Jurkat, Clone E6-1 (cell line): ENCODE data around the gene CAMTA1.

Source experiments
- DNase-seq: peaks from one replicate; pipeline ENCODE4 v3.0.0-alpha.2; 2011; ENCODE audit warnings: low read depth, low spot score
- H3K4me3 ChIP-seq: 2 replicates; pipeline ENCODE4 v1.5.1; 2011; ENCODE audit warnings: mild to moderate bottlenecking, low read length, control low read depth, moderate library complexity

CAMTA1 gene

DNA sequence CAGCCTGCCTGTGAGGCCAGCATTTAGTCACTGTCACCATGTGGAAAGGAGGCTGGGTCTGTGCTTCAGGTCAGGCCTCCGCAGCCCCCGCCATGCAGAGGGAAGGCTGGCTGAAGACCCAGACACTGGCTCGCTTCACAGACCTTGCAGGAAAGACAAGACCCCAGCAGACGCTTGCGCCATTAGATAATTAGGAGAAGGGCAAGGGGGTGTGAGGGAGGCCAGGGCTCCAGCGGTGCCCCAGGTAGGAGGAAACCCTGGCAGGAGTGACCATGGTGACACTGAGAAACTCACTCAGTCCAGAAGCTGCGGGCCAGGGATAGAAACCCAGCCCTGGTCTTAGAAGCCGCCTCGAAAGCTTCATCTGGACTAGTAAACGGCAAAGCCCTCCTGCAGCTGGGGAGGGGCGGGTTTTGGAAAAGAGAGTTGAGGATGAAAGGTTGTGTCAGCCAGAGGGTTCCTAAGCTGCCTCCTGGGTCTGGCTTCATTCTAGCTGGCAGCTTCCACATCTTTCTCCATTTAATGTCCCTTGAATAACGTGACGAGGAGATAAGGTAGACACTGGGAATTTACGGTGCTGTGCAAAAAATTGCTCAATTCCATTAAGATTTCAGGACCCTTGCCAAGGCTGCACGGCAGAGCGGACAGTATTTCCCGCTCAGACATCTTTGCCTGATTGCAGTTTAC, 691.8 kb downstream of the CAMTA1 start:
- no peak overlapping the region for H3K4me3 ChIP-seq
- DNase-seq, result no peak

DNA sequence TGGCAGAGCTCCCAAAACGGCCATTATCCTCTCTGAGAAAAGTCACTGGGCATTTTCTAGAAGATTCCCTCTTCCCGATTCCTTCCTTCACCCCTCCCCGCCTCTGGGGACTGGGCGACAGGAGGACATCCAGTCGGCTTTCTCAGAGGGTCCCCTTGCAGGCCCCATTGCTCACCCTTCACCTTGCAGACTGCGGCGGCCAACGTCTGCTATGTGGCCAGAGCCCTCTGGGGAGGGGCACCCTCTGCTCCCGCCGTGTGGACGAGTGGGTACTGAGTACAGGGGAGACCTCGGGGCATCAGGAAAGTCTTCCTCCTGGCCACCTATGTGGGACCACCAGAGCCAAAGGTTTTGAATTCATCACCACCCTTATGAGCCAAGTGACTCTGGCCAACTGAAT, 692.3 kb downstream of the CAMTA1 start:
- no peak for DNase-seq
- no peak overlapping the region for H3K4me3 ChIP-seq

DNA sequence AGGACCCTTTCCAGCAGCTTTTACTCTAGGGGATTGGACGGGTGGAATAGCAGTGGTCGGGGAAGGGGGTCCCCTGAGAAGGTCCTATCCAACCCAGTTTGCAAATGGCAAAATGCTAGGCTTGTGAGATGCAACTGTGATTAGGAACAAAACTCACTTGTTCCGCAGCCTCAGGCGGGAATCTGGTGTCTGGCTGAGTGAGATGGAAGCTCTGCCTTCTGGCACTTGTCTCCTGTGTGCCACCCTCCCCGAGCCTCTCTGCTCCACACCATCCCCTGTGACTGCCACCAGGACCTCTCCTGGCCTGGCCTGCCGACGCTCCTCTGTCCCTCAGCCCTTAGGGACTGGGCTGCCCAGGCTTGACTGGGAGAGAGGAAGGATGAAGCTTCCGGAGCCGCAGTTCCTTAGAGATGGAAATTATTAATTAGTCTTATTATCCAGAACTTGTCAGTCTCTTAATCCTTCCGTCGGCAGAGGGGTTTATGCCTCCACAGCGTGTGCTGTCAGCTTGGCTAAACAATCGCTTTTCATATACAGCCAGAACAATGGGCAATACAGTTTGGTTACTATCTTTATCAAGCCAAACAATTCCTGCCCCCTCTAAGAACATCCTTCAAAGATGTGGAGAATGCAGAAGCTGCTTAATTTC, 693.0 kb downstream of the CAMTA1 start:
- H3K4me3 ChIP-seq, result no peak overlapping the region
- DNase-seq, result no peak

DNA sequence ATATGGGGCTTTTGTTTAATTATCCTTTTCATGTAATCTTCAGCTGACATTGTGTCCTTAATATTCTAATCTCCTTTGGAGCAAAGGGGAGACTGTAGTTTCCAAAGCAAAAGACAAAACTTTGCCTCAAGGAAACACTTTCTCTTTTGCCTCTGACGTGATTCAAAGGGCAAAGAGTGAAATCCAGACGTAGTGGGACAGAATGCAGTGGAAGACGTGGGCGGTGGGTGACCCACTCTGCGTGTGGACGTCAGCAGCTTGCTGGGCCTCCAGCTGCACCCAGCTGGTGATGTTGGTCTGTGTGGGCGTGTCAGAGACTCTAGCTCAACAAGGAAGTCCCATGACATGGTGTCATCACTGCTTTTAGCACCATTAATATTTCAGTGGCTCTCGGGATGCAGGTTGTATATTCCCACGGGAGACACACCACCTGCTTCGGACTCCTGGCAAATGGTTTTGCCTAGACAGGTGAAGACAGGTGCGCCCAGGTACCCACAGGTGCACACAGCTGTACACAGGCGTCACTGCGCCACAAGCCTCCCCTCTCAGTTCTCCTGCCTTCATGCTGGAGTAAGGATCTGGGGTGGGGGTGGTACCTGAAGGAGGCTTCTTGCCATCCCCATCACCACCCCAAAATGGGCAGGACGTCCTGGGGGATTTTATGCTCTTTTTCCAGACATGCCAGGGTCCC, 693.7 kb downstream of the CAMTA1 start:
- no peak for DNase-seq

DNA sequence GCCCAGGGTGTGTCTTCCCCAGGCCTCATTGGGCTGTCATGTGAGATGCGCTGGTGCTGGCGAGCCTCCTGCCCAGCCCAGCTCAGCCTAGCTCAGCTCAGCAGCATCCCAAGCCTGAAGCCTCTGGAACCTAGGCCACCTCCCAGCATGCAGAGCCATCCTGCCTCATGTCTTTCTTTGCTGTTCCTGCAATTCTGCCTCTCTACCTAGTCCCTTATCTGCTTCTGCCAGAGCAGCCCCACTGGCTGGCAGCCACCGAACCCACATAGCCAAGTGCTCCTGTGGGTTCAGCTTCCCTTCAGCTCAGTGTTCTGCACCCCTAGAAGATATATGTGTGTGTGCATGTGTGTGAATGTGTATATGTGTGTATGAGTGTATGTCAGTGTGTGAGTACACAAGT, 694.3 kb downstream of the CAMTA1 start:
- DNase-seq, result no peak
- no peak overlapping the region for H3K4me3 ChIP-seq

More for the DNA sequence above, 693.7 kb downstream of the CAMTA1 start:
- H3K4me3 ChIP-seq, result no peak overlapping the region

DNA sequence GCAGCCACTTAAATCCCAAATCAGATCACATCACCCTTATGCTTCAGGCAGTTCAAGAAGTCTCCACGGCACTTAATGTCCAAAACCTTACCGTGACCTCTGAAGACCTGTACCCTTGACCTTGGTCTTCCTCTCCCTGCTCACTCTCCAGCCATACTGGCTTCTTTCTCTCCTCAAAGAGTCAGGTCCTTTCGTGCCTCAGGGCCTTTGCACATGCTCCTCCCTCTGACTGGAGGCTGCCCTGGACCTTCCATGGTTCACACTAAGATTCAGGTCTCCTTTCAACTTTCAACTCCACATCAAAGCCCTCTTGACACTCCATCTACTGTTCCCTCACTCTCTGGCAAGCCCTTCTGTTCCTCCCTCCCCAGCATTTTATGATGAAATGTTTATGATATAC, 695.9 kb downstream of the CAMTA1 start:
- no peak overlapping the region for H3K4me3 ChIP-seq
- no peak for DNase-seq

DNA sequence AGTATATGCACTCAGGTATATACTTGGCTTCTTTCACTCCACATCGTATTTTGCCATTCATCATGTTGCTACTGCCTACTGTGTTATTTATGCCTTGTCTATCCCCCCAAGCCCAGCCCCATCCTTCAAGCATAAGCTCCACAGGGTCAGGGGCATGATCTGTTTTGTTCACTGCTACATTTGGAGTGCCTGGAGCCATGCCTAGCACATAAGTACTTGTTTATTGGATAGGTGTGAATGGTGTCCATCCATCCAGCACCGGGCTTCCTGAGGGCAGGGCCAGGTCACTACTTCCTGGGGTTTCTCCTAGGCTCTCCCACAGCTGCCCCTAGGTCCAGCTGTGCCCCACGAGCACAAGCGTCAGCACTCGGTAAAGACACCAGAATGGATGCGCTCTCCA, 696.8 kb downstream of the CAMTA1 start:
- DNase-seq, result no peak
- no peak overlapping the region for H3K4me3 ChIP-seq

DNA sequence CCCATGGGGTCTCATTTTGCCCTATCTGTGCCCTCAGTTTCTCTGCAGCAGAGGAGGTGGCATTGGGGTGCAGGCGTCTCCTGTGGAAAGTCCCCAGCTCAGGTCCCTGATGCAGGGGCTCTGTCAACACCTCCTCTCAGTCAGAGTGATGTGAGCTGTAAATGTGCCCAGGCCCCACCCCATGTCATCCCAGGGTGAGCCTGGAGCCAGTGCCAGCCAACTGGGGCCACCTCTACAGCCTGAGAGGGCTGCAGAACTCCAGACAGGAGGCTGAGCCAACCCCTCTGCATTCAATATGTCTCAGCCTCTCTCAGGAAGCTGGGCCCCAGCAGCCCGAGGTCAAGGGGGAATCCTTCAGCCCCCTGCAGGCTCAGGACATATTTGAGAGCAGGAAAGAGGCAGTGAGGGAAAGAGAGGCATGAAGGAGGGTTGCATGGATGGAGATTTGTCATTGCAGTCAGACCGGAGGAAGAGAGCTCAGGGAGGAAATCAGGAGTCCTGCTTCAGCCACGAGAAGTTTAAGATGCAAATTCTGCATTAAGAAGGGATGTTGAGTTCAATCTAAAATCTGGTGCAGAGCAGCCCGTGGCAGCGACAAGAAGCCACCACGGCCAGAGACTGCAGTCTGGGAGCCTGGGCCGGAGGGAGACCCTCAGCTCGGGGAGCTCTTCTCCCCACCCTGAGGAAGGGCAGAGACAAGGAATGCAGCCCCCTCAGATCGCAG, 697.7 kb downstream of the CAMTA1 start:
- no peak for DNase-seq
- no peak overlapping the region for H3K4me3 ChIP-seq

DNA sequence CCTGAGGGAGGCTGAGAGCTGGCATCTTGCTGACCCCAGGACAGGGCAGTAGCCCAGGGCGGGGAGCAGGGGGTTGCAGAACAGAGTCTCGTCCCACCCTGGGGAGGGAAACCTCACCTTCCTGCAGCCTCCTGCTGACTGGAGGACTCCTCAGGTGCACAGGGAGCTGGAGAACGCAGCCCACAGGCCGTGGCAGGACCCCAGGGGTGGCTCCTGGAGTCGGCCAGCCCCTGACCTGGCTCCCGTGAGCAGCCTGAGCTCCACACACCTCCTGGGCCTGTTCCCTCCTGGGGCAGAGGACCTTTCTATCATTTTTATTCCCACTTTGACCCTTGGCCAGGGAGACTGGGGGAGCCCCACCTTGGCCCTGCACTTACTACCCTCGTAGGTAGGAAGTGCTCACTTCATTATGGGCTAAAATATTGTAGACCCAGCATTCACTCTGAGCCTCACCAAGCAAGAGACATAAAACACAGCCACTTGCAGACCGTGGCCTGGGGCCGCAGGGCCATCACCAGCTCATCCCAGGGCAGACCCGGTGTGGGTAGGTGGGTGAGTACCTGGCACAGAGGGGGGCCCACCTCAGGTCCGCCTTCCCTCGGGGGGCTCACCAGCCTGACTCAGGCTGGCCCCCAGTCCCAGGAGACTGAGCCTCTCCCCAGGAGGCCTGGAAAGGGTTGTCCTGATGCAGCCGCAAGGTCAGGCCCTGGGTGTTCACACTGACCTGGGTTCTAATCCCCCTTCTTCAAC, 698.6 kb downstream of the CAMTA1 start:
- DNase-seq, result no peak
- no peak overlapping the region for H3K4me3 ChIP-seq

DNA sequence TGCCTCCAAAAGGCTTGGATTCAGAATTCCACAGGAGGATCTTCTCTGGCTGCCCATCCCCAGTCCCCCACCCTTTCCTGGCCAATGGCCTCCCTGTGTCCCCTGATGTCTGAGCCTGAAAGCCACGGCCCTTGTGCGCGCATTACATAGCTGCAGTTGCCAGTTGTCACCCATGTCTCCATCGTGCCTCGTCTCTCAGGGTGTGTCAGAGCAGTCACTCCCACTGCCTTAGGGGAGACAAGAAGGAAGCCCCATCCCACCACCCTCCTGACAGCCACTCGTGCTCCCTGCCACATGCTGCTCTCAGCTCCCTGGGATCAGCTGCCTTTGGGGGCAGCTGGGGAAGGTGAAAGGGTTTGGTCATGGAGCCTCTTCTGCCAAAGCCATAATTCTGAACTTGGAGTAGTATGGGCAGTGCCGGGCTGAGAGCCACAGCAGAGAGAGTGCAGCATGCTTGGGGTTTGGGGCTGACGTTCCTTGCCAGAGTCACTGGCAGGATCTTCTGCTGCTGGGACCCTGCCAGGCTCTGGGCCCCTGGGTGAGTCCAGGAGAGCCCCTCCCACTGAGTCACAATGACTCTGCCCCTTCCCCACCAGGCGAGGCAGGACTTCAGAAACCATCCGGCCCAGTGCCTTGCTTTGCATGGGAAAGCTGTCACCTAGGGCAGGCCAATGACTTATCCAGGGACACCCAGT, 700.0 kb downstream of the CAMTA1 start:
- no peak for DNase-seq
- no peak overlapping the region for H3K4me3 ChIP-seq

DNA sequence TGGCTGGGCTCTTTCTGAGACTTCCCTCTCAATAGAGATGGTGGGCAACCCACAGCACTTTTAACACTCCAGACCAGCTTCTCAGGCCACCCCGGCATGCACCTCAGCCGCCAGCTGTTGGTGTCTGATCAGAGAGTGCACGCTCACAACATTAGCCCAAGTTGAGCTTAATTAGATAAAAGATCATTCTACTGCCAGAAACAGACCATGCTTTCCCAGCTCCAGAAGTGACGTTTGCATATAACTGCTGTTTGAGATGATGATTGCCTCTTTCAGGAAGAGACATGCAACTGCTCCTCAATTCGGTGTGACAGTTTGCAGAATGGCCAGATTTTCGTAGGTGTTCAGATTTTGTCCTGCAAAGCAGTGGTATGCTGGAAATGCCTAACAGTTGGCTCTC, 700.6 kb downstream of the CAMTA1 start:
- DNase-seq, result no peak
- no peak overlapping the region for H3K4me3 ChIP-seq

DNA sequence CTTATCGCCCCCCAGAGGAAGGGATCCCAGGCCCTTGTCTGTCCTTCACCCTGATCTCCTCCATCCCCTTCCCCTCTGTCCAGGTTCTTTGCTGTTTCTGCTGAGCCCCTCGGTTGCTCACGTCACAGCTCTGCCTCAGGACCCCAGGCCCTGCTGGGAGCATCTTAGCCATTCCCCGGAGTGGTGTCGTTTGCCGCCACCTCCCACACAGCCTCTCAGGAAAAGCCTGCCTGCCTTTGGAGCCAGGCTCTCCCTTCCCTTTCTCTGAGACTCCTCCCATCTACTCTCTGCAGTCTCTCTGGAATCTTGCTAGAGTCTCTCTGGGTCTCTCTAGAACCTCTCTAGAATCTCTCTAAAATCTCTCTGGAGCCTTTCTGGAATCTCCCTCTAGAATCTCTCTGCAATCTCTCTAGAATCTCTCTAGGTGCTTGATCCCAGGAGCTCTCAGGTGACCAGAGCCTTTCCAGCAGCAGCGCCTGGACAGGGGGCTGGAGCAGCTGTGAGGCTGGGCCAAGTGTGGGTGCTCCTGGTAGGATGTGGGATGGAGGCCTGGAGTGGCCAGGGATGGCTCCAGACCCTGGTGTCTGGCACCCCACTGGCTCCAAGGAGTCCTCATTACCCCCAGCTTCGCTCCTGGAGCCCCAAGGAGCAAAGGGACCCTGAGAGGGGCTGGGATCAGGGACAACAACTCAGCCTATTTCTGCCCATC, 702.7 kb downstream of the CAMTA1 start:
- H3K4me3 ChIP-seq, result no peak overlapping the region

DNA sequence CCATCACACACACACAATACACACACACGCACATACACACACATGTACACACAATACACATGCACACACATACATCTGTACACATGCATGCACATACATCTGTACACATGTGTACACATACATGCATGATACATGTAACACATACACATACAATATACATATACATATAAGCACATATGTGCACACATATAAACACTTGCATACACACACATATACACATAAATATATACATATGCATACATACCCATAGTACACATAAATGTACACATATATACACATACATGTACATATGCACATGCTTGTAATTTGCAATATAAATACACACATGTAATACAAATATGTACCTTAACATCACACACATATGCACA, 703.2 kb downstream of the CAMTA1 start:
- no peak overlapping the region for H3K4me3 ChIP-seq
- DNase-seq, result no peak

More for the DNA sequence above, 702.7 kb downstream of the CAMTA1 start:
- no peak for DNase-seq

DNA sequence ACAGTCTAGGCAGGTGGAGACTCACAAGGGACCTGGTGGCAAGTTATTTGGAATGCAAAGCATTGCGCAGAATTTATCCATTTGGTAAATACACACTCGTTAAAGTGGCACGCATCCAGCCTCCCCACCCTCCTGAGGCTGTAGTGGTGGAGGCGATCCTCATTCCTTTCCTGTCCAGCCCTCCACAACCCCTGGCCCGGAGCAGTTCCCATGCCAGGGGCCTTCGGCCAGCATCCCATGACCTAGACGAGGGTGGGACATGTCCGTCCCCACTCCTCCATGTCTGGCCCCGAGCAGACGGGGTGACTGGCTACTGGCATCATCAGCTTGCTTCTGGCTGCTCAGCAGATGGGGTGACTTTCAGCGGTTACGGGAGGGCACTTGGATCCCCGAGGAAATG, 704.3 kb downstream of the CAMTA1 start:
- no peak for DNase-seq
- no peak overlapping the region for H3K4me3 ChIP-seq

DNA sequence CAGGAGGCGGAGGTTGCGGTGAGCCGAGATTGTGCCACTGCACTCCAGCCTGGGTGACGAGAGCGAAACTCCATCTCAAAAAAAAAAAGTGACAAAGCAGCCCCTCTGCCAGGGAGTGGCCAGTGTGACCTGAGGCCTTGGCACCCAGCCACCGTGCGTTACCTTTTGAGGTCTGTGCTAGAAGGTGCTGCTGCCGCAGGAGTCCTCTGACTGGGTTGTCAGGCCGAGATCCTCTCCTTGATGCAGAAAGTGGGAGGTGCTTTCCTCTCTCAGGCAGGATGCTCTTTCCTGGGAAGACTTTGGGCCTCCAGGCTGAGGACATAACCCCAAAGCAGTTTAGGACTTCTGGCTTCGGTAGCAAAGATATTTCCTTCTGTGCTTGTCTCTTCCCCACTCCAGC, 705.3 kb downstream of the CAMTA1 start:
- no peak for DNase-seq
- no peak overlapping the region for H3K4me3 ChIP-seq

DNA sequence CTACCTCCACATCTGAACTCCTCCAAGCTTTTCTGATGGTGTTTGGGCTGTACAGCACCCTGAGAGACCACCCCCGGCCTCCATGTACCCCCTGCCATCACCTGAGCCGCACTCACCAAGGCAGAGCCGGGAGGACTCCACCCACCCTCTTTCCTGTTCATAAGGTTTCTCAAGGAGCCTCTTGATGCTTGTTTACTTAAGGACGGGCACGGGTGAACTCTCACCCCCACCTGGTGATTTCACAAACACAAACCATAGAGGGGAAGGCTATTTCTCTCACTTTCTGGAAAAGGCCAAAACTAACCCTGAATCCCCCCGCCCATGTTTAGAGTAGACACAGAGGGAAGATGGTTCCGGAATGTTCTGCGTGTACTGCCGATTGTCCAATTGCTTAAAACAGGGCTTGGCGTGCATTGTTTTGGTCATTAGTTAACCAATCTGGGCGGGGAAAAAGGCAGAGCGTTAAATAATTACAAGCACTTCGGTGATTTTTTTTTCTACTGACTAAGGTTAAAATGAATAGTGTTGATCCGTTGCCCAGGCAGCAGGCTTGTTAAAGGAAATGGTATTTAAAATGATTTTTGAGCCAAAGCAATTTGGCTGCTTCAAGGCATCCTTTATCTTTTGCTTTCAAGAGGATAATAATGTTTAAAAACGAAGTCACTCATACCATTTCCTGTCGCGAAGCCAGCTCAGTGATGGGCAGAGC, 706.0 kb downstream of the CAMTA1 start:
- H3K4me3 ChIP-seq, result no peak overlapping the region
- no peak for DNase-seq

DNA sequence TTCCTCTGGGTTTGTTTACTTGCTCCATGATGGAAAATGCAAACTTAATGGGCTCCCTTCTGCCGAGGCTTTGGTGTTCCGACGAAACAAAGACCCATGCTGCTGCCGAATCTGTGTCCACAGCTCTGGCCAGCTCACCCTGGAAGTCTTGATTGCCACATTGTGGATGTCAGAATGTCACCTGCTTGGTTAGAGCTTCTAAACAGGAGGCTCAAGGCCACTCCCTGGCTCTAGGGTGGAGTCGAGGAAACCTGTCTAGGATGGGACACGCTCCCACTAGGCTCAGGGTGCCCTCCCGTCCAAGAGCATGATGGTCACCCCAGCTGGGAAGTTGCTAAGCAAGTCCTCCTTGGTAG, 706.5 kb downstream of the CAMTA1 start:
- H3K4me3 ChIP-seq, result no peak overlapping the region
- DNase-seq, result no peak
